NCI-H146 (cell line): ENCODE results near the gene PHF21B.
"Not testable (repeated sequence)": the region's sequence is repeated elsewhere in the genome, so short reads cannot be mapped to it uniquely, and the experiment has no call there.

Experiments
- DNase-seq: peaks from one replicate; lab custom pipeline; 2025; lab: John Stamatoyannopoulos, UW

Gene PHF21B

DNA sequence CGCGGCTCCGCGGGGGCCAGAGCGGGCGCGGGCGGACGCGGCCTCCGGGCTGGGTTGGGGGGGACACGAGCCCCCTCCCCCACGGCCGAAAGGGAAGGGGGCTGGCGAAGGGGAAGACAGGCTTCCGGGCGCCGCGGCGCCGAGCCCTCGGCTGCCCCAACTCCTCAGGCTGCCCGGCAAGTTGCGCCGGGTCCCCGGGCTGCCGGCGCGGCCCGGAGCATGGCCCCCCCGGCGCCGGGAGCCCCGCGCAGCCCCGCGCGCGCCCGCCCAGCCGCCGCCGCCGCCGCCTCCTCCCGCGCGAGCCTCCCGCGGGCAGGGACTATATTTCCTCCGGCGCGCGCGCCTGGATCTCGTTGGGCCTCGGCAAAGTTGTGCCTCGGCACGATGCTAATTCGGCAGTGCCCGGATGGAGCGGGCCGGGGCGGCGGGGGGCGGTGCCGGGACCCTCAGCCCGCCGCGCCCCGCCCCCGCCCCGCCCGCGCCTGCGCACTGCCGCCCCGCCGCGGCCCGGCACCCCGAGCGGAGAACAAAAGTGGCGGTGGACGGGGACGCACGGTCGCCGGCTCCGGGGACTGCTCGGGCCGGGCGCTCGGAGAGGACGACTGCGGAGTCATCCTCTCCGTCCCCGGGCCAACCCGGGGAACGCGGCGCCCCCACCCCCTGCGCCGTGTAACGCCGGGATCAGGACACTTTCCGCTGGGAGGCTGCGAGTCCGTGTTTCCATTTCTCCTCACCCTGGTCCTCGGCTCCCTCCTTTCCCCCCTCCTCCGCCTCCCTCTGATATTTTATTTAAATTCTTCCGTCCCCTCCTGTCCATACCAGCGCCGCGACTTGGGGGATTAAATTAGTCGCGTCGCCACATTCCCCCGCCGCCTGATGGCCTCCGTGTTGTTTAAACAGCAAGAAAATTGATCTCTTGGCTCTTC is at the start of gene PHF21B:
Gene PHF21B (minus strand): TSS at position 400 of the 926 bp plus-strand sequence. CDS start 456 bp downstream, outside the sequence.
- DNase-seq, result peak; percentile 80

DNA sequence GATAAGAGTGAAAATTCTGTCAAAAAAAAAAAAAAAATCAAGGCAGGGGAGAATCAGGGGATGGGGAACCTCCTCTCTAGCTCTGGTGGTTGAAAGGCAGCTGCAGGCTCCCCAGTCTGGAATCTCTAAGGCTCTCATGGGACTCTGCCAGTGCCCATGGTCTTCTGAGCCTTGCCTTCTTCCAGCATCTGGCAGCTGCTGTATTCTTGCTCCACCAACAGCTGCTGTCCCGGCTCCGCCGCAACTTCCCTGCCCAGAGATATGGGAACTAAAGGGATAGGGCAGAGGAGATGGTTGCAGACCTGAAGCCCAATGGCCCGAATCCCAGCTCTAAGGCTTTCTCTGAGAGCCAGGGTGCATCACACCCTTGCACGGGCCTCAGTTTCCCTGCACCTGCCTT is 49.5 kb upstream of the PHF21B start:
- no peak for DNase-seq

DNA sequence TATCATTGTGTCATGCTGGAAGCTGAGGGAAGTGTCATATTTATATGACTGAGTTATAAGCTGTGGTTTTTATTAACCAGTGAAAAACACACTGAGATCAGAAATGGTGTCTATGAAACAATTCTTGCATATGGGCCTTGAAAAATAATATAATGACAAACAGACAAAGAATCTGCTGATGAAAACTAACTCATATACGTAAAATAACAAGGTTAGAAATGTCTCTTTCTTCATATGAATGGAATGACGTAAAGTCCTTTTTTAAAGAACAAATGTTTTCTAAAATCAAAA is 48.8 kb upstream of the PHF21B start:
- no peak for DNase-seq

DNA sequence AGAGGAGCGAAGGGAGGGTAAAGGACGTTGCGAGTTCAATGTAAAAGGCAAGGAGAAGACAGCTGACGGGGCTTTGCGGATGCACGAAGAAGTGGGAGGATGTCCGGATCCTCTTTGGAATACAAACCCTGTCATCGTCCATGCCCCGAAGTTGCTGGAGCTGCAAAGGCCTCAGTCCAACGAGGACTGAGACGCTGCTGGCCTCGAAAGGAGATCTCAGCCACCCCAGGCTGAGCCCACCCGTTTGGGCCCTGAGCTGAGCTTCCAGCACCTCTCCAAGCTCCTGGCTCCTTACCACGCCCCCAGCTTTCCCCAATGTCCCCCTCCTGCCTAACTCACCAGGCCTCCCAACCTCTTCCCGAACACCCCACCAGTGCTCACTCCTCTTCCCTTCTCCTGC is 46.1 kb upstream of the PHF21B start:
- no peak for DNase-seq

DNA sequence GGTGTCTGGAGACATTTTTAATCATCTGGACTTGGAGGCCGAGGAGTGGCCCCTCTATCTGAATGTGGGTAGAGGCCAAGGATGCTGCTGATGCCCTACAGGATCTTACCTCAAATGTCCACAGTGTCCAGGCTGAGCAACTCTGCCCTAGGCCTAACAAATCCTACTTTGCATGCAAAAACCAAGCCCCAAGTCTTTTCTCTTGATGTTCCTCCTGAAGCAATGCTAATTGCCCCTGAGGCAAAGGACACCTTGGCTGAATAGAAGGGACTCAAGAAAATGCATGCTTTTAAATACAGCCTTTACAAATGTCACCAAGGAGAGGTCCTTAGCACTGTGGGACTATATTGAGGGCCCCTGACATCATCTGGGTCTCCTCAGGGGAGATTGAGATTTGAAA is 43.8 kb upstream of the PHF21B start:
- no peak for DNase-seq

DNA sequence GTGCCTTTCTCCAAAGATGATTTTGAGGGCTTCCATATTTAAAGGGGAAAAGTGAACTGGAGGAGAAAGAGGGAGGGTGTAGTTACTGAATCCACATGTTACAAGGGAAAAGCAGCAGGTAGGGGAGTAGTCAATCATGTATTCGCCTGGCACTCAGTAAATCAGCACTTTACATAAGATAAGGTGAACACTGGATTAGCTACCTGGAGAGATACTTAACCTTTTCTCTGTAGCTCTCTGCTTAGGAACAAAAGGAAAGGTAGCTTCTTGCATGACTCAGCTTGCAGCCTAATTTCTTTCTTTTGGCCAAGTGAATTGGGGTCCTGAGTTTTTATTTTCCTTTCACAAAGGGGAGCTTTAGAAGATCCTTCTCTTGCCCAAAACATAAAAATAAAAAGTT is 43.3 kb upstream of the PHF21B start:
- DNase-seq, result no peak

DNA sequence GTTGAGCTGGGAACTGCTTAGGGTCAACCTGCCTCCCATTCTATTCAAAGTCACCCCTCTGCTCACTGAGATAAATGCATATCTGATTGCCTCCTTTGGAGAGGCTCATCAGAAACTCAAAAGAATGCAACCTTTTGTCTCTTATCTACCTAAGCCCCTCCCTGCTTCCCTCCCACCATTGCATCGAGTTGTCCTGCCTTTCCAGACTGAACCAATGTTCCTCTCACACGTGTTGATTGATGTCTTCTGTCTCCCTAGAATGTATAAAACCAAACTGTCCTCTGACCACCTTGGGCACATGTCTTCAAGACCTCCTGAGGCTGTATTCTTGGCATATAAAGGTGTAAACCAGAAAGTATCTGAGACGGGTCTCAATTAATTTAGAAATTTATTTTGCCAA is 42.9 kb upstream of the PHF21B start:
- DNase-seq, result not testable (repeated sequence)

DNA sequence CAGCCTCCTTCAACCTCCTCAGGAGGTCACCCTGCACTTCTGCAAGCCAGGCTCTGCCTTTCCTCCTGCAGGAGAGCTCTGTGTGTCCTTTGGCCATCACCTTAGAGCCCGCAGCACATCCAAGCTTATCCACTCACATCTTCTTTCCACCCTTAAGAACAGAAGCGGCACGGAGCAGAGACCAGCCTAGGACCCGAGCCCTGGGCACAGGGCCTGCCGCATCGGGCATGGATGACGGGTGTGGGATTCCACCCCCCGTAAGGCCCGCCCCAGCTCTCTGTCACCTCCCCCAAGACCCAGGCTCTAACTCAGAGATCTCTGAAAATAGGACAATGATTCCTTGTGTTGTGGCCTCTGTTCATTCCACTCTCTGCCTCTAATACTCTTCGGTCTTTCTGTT is 42.1 kb upstream of the PHF21B start:
- no peak for DNase-seq

DNA sequence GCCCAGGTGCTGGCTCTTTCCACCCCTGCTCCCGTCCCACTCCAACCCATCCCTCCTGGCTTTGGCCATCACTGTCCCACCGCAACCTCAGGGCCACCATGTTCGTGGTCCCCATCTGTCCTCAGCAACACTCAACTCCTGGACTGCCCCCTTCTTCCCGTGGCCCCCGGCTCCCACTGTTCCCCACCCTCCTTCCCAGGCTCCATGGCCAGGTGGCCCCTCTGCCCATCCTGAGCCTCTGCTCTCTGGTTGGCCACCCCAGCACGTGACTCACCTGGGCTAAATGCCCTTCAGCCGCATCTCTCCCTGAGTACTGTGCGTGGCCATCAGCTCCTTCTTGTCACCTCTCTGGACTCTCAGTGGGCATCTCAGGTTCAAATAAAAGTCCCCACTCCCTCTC is 41.6 kb upstream of the PHF21B start:
- no peak for DNase-seq

DNA sequence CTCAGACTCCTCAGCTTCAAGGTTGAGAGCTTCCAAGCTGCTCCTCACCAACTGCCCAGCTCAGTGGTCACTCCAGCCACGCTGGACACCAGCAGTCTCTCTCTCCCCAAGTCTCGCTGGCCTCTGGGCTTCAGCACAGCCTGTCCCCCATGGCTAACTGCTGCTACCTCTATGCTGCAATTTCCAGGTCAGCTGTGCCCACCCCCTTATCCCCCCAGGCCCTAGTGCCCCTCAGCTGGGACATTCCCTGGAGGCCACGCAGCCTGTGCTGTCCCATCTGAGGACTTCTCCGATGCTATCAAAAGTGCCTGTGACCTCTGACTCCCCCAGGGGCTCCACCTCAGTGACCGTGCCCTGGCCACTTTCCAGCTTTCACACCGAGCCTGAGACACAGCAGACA is 37.5 kb upstream of the PHF21B start:
- DNase-seq, result no peak

DNA sequence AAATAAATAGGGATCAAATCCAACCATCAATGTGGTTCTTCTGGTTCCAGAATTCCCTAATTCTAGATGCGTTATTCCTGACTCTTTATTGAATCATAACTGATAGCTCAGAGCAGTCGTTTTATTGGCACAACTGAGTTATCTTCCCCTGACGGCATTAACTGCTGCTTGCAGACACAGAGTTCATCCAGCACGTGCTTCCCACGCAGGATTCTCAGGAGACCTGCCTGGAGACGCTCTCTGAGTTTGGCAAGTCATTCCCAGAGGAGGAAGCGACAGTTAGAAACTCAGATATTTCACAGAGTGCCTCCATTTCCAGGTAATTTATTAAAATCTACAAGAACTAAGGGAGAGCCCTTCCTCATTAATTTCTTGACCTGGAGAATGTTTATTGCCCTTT is 35.4 kb upstream of the PHF21B start:
- DNase-seq, result no peak

DNA sequence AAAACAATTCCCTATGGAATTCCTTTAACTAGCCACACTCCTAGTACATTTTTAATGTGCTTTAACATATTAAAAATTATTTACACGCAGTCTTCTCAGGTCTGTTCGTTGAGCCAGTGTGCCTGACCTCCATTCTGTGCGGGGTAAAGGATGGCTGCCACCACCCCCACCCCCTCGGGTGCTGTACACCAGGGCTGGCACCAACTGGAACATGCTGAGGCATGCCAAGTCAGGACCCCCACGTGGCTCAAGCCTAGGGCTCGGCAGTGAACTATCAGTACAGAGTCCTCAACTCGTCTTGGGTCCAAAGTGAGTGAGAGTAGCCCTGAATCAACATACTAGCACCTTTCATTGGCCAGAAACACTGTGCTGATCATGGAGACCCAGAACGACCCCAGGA is 32.5 kb upstream of the PHF21B start:
- DNase-seq, result no peak

DNA sequence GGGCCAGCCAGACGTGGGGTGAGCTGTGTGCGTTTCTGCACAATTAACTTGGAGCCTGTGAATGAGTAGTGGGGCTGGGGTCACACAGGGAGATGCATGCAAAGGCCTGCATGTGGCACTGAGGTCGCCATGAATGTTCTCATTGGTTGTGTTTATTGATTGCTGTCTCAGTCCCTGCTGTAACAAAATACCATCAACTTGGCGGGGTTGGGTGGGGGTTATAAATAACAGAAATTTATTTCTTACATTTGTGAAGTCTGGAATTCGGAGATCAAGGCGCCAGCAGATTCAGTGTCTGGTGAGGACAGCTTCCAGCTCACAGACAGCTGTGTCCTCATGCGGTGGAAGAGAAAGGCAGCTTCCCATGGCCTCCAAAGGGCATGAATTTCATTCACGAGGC is 29.3 kb upstream of the PHF21B start:
- DNase-seq, result no peak

DNA sequence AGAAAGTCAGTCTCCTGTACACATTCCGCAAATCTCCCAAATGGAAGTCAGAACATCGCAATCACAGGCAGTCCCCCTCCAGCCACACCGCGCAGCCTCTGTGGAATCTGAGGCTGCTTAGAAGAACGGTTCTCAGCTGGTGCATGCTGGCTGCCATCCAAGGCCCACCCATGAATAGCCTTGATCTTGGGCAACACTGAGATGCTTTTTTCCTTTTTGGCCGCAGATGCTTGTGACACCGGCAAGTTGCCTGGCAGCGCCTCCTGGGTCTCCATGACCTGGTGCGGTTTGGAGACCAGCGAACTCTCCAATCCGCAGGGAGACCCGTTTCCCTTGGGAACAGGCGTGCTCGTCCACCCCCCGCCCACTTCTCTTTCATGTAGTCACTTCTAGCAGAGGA is 26.3 kb upstream of the PHF21B start:
- DNase-seq, result peak; percentile 30

DNA sequence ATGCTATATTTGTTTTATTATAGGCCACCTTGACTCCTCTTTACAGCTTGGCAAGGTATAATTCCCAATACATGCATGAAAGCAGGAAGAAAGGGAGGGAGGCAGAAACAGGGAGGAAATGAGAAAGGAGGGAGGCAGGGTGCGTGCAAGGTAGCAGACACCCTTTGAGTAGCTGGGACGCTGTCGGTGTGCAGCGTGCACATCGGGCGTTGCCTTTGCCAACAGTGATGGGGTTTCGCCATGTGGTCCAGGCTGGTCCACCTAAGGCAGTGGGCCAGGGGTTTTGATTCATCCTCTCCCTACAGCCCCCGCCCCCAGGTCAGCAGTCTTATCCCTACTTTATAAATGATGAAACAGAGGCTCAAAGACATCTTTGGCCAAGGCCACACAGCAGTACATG is 25.0 kb upstream of the PHF21B start:
- DNase-seq, result no peak

DNA sequence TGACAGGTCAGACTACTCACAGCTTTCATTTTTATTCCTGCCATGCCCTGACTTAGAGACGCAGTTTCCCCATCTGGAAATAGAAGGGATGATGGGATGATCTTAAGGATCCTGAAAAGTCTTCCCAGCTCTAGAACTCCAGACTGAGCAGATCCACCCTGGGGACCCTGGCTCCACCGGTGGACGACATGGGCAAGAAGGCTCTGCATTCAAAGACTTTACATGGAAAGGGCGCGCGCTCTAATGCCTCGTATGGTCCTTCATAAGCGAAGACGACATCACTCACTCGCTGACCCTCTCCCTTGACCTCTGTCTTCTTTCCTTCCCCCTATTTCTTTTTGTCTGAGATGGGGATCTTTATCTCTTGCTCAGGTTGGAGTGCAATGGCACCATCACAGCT is 24.4 kb upstream of the PHF21B start:
- no peak for DNase-seq

DNA sequence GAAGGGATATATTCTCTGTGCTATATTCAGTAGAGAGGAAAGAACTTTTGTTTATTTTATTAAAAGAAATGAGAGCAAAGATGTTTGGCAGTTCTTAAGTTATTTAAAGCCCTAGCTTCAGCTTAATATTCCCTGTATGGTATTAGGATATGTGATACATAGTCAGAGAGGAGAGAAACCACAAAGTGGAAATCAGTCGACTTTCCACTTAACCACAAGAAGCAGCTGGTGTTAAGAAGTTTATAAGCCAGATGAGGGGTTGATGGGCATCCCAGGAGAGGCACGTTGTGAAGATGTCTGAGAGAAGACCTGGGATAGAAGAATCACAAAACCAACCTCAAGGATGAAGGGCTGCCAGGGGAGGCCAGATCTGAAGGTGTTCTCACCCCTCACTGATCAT is 23.3 kb upstream of the PHF21B start:
- no peak for DNase-seq

DNA sequence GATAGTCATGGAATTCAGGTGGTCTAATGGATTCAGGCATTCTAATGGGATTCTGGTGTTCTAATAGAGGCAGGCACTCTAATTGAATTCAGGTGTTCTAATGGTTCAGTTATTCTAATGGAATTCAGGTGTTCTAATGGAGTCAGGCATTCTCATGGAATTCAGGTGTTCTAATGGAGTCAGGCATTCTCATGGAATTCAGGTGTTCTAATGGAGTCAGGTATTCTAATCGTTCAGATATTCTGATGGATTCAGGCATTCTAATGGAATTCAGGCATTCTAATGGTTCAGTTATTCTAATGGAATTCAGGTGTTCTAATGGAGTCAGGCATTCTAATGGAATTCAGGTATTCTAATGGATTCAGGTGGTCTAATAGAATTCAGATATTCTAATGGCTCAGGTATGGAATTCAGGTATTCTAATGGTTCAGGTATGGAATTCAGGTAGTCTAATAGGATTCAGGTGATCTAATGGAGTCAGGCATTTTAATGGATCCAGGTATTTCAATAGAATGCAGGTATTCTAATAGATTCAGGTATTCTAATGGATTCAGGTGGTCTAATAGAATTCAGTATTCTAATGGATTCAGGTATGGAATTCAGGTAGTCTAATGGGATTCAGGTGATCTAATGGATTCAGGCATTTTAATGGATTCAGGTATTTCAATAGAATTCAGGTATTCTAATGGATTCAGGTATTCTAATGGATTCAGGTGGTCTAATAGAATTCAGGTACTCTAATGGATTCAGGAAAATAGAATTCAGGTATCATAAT is 22.0 kb upstream of the PHF21B start:
- no peak for DNase-seq

DNA sequence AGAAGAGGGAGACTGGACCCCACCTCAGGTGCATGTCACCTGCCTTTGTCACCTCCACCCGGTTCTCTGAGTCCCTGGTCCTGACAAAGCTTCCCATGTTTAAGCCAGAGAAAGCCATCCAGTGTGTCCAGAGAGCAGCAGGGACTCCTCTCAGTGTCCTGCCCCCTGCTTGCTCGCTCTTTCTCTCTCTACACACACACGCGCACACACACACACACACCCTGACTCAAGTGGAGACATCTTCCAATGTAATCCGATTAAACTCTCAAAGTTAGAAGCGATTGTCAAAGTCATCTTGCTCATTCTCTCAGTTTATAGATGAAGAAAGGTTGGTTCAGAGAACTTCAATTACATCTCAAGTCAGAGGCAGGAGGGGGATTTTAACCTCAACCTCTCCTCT is 19.7 kb upstream of the PHF21B start:
- DNase-seq, result peak; percentile 8

DNA sequence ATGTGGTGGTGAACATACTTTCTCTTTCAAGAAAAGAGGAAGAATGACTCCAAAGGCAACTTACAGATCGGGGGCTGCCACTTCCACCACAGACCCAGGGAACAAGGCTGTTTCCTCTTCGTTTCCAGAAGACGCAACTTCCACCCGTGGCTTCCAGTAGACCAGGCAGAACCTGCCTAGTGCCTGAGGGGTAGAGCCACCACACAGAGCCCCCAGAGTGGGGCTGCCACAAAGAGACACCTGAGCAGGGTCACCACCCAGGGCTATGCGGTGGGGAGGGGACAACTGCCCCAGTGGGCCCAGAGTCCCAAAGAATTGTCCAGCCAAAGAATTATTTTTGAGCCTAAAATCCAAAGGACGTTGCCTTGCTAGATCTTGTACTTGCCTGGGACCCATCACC is 16.7 kb upstream of the PHF21B start:
- no peak for DNase-seq

DNA sequence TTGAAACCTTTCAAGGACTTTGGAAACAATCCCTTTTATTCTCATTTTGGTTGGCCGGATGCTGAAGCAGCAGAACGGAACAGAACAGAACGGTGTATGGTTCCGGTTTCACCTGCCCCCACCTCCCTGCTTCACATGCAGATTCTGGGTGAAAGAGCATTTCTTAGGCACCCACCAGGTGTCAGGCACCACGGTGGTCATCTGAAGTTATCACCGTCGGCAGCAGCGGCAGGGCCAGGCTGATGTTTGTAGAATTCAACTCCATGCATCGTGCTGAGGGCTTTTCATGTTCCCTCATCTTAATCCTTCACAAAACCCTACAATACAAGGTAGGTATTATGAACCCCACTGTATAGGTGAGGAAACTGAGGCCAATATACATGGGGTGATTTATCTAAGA is 13.6 kb upstream of the PHF21B start:
- DNase-seq, result no peak

DNA sequence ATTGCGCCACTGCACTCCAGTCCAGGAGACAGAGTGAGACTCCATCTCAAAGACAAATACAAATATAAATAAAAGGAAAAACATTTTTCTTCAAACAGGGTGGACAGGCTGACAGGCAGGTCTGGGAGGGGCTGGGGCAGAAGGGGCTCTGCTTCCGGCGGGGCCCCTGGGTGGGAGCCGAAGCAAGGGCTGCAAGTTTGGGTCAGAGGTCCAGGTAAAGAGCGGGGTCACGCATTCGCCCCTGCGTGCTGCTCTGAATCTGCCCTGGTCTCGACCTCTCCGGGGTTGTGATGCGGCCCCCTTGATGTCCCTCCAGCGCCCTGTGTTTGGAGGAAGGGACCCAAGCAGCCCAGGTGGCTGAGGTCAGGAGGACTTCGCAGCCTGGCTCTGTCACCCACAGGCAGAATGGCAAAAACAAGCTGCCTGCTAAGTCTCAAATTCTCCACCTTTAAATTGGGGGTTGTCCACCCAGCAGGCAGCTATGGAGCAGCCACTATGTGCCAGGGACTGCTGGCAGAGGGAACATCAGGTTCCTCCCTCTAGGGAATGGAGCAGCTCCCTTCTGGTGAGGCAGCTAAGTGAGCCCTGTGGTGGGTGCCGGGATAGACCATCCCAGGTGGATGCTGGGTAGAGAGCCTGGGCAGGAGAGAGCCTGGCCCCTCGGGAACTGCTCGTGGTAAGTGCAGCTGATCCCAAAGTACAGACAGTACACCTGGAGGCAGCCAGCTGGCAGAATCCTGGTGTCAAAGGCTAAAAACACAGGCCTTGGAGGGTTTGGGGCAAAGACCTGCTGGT is 10.3 kb upstream of the PHF21B start:
- DNase-seq, result no peak

DNA sequence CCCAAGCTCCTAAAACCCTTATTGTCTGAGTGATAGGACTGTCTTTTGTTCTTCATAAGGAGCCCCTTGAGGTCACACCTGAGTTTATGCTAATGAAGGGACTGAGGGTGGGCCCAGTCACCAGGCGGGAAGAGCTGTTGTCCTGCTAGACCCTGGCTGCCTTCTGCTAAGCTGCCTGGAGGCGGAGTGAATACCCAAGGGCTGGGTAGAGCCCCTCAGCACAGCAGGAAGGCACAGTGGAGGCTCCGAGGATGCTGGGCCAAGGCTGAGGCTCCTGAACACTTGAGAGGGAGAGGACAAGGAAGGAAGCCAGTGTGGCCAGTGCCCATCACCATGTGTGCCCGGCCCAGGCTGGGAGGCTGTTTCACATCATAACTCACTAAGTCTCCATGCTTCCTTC is 4.8 kb upstream of the PHF21B start:
- no peak for DNase-seq
